CD8-positive, alpha-beta memory T cell (primary cell): ENCODE measurements around the gene MYO1C. TPM values are rescaled to one million over a fixed set of nuclear protein-coding genes. Genes with fewer than 3 reads are reported as not detected.
A peak's percentile ranks its signal among the peaks of the same experiment; 100 is the strongest.
"Not testable (repeated sequence)": the region's sequence is repeated elsewhere in the genome, so short reads cannot be mapped to it uniquely, and the experiment has no call there.

Source experiments
- CTCF ChIA-PET: fragments of 350-600 bp; sonication (Branson Sonifier 250); formaldehyde crosslinking; loops from one replicate; lab custom pipeline; 2021; ENCODE audit warnings: antibody characterized with exemption; lab: Charles Lee
- POLR2A ChIA-PET: fragments of 350-600 bp; sonication (Branson Sonifier 250); formaldehyde crosslinking; loops from one replicate; lab custom pipeline; 2021; ENCODE audit warnings: antibody characterized with exemption; lab: Charles Lee
- DNase-seq, 5 donors: peaks; one replicate each; pipeline versions ENCODE4 v3.0.0 to v3.0.0-alpha.2; 2020 to 2022; ENCODE audit warnings: mixed read lengths in 1 of 5
- H3K27ac ChIP-seq: one replicate; pipeline ENCODE4 v1.7.0; 2013; ENCODE audit warnings: low read depth, mild to moderate bottlenecking, low read length, moderate library complexity
- H3K27me3 ChIP-seq: 2 replicates; pipeline ENCODE4 v1.7.0; 2013; ENCODE audit warnings: low read length, mild to moderate bottlenecking; ENCODE audit not compliant: insufficient read depth, poor library complexity, severe bottlenecking
- H3K36me3 ChIP-seq: 2 replicates; pipeline ENCODE4 v1.7.0; 2013; ENCODE audit warnings: mild to moderate bottlenecking, low read length, moderate library complexity; ENCODE audit not compliant: insufficient read depth
- H3K4me1 ChIP-seq: 2 replicates; pipeline ENCODE4 v1.7.0; 2013; ENCODE audit warnings: mild to moderate bottlenecking, low read length, moderate library complexity; ENCODE audit not compliant: insufficient read depth
- H3K4me3 ChIP-seq: 2 replicates; pipeline ENCODE4 v1.7.0; 2013; ENCODE audit warnings: mild to moderate bottlenecking, low read length
- H3K9me3 ChIP-seq: 2 replicates; pipeline ENCODE4 v1.7.0; 2013; ENCODE audit warnings: mild to moderate bottlenecking, low read length
- H3K27ac Mint-ChIP-seq, 8 donors: one replicate each; pipeline ENCODE4 v1.8.0; 2020 to 2021; ENCODE audit warnings: mixed read lengths in 8 of 8, mild to moderate bottlenecking in 6 of 8, inconsistent platforms in 3 of 8, moderate library complexity in 3 of 8
- H3K27me3 Mint-ChIP-seq, 2 donors: one replicate each; pipeline ENCODE4 v1.8.0; 2020 to 2021; ENCODE audit warnings: mixed read lengths in 2 of 2, mild to moderate bottlenecking in 1 of 2, moderate library complexity in 1 of 2
- H3K36me3 Mint-ChIP-seq, 3 donors: one replicate each; pipeline ENCODE4 v1.8.0; 2020 to 2021; ENCODE audit warnings: mixed read lengths in 3 of 3, inconsistent platforms in 1 of 3, mild to moderate bottlenecking in 1 of 3
- H3K4me1 Mint-ChIP-seq, 3 donors: one replicate each; pipeline ENCODE4 v1.8.0; 2020 to 2021; ENCODE audit warnings: mixed read lengths in 3 of 3, inconsistent platforms in 1 of 3, mild to moderate bottlenecking in 1 of 3
- H3K4me3 Mint-ChIP-seq, 7 donors: one replicate each; pipeline ENCODE4 v1.8.0; 2020 to 2021; ENCODE audit warnings: mixed read lengths in 7 of 7, mild to moderate bottlenecking in 6 of 7, moderate library complexity in 4 of 7, inconsistent platforms in 2 of 7
- H3K9me3 Mint-ChIP-seq, 5 donors: one replicate each; pipeline ENCODE4 v1.8.0; 2020 to 2022; ENCODE audit warnings: mixed read lengths in 5 of 5, mild to moderate bottlenecking in 3 of 5, moderate library complexity in 2 of 5, inconsistent platforms in 1 of 5
- polyA plus RNA-seq: library from polyadenylated mRNA; unstranded; fragments of 300-500 nt; fragmentation: Illumina TruSeq; gene quantifications from one replicate; pipeline ENCODE4 v1.2.3, GENCODE V29; 2021
- total RNA-seq, 2 experiments: library from RNA; stranded (reverse); gene quantifications; one replicate each; pipeline ENCODE4 v1.2.3, GENCODE V29; 2021

Gene MYO1C
- total and polyA plus RNA-seq, 3 experiments from 2014 or later: 5.7 to 36.9 (median 36.6) TPM

GRCh38 chr17:1442721-1443120 lies 49.8 kb downstream of the MYO1C start:
- H3K4me1 ChIP-seq, H3K9me3 Mint-ChIP-seq, H3K36me3 ChIP-seq, H3K27me3 ChIP-seq, H3K9me3 ChIP-seq, H3K27ac ChIP-seq, H3K27me3 Mint-ChIP-seq, DNase-seq, H3K4me3 Mint-ChIP-seq, H3K4me3 ChIP-seq: not testable (repeated sequence)
- H3K4me1 Mint-ChIP-seq: peaks cover 27 to 45% (median 34%) of the 10 kb centered on the region in 3 donors
- H3K36me3 Mint-ChIP-seq: peaks cover 0 to 37% (median 3%) of the 10 kb centered on the region in 3 donors
- POLR2A ChIA-PET: interaction anchor here (0.6 kb wide), 1 partner anchor 663 kb away, joined by 4 read pairs; no protein-coding TSS in a partner anchor
- peak overlapping the region in 1 of 8 donors; percentile 68 for H3K27ac Mint-ChIP-seq
- CTCF ChIA-PET: interaction anchor here (1.0 kb wide), 1 partner anchor 11 kb away, joined by 4 read pairs; no protein-coding TSS in a partner anchor

DNA sequence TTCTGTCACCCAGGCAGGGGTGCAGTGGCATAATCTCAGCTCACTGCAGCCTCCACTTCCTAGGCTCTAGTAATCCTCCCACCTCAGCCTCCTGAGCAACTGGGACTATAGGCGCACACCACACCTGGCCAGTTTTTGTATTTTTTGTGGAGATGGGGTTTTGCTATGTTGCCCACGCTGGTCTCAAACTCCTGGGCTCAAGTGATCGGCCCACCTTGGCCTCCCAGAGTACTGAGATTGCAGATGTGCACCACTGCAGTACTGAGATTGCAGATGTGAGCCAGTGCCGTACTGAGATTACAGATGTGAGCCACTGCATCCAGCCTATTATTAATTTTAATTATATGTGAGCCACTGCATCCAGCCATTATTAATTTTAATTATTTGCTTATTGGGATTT lies 50.3 kb downstream of the MYO1C start:
- H3K27me3 Mint-ChIP-seq: no peaks in the 10 kb centered on the region
- no peaks in the 10 kb centered on the region for H3K27me3 ChIP-seq
- CTCF ChIA-PET: interaction anchor here (1.0 kb wide), 1 partner anchor 14 kb away, joined by 3 read pairs; the partner anchor contains the start of gene CRK
- no peak overlapping the region for H3K4me3 Mint-ChIP-seq
- H3K36me3 ChIP-seq: no peaks in the 10 kb centered on the region
- POLR2A ChIA-PET: interaction anchor here (0.6 kb wide), 1 partner anchor 663 kb away, joined by 4 read pairs; no protein-coding TSS in a partner anchor
- no peaks in the 10 kb centered on the region for H3K9me3 ChIP-seq
- DNase-seq: no peak
- no peaks in the 10 kb centered on the region for H3K9me3 Mint-ChIP-seq
- H3K4me1 ChIP-seq: peaks cover 4% of the 10 kb centered on the region
- no peak overlapping the region for H3K4me3 ChIP-seq
- peaks cover 23 to 44% (median 31%) of the 10 kb centered on the region in 3 donors for H3K4me1 Mint-ChIP-seq
- H3K27ac Mint-ChIP-seq: no peak overlapping the region
- peaks cover 0 to 39% (median 3%) of the 10 kb centered on the region in 3 donors for H3K36me3 Mint-ChIP-seq
- H3K27ac ChIP-seq: no peak overlapping the region

DNA sequence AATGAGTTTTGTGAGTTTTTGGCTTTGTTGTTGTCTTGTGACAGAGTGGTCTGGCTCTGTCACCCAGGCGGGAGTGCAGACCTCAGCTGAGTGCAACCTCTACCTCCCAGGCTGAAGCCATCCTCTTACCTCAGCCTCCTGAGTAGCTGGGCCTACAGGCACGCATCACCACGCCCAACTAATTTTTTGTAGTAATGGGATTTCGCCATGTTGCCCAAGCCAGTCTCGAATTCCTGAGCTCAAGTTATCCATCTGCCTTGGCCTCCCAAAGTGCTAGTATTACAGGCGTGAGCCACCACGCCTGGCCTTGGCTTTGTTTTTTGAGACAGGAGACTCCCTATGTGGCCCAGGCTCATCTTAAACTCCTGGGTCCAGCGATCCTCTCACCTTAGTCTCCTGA lies 51.6 kb downstream of the MYO1C start:
- Histone ChIP-seq H3K4me3 (no peak overlapping the region), H3K9me3 (no peaks in the 10 kb centered on the region), H3K27ac (no peak overlapping the region), H3K36me3 (peaks cover 8% of the 10 kb centered on the region), H3K4me1 (no peaks in the 10 kb centered on the region), H3K27me3 (no peaks in the 10 kb centered on the region)
- peaks cover 0 to 43% (median 3%) of the 10 kb centered on the region in 3 donors for H3K36me3 Mint-ChIP-seq
- peaks cover 18 to 44% (median 19%) of the 10 kb centered on the region in 3 donors for H3K4me1 Mint-ChIP-seq
- peak overlapping the region in 1 of 8 donors; percentile 69 for H3K27ac Mint-ChIP-seq
- DNase-seq: no peak
- no peak overlapping the region for H3K4me3 Mint-ChIP-seq
- ChIA-PET CTCF (interaction anchor here (0.9 kb wide), 1 partner anchor 251 kb away, joined by 4 read pairs; no protein-coding TSS in a partner anchor), POLR2A (no interaction called here)
- H3K9me3 Mint-ChIP-seq: no peaks in the 10 kb centered on the region
- H3K27me3 Mint-ChIP-seq: no peaks in the 10 kb centered on the region

GRCh38 chr17:1438593-1439083 lies 53.8 kb downstream of the MYO1C start:
- H3K27me3 ChIP-seq: no peaks in the 10 kb centered on the region
- H3K4me3 ChIP-seq: no peak overlapping the region
- peak overlapping the region in 3 of 8 donors; percentile 12 to 47 (median 22) for H3K27ac Mint-ChIP-seq
- DNase-seq: no peak
- no peaks in the 10 kb centered on the region for H3K9me3 ChIP-seq
- no peak overlapping the region for H3K4me3 Mint-ChIP-seq
- peaks cover 11% of the 10 kb centered on the region for H3K36me3 ChIP-seq
- peaks cover 13 to 44% (median 14%) of the 10 kb centered on the region in 3 donors for H3K4me1 Mint-ChIP-seq
- H3K27me3 Mint-ChIP-seq: no peaks in the 10 kb centered on the region
- CTCF ChIA-PET: no interaction called here
- peaks cover 0 to 52% (median 7%) of the 10 kb centered on the region in 3 donors for H3K36me3 Mint-ChIP-seq
- H3K9me3 Mint-ChIP-seq: no peaks in the 10 kb centered on the region
- POLR2A ChIA-PET: no interaction called here
- H3K27ac ChIP-seq: no peak overlapping the region
- no peaks in the 10 kb centered on the region for H3K4me1 ChIP-seq

DNA sequence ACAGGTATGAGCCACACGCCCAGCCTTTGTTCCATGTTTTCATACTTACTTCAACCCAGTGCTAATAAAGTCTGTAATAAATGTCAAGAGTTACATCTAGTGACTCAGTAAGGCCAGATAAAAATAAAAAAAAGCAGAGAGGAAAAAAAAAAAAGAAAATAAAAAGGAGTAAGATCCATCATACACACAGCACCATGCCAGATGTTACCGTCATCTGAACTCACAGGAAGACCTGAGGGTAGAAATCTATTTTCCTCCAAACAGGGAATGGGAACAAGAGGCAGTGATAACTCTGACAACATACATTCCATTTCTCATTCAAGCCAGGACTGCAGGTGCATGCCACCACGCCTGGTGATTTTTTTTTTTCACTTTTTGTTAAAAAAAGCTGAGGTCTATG lies 57.2 kb downstream of the MYO1C start:
- Histone ChIP-seq H3K4me3 (no peak overlapping the region), H3K4me1 (no peaks in the 10 kb centered on the region), H3K27me3 (no peaks in the 10 kb centered on the region), H3K27ac (no peak overlapping the region), H3K36me3 (peaks cover 17% of the 10 kb centered on the region), H3K9me3 (no peaks in the 10 kb centered on the region)
- Mint-ChIP-seq H3K27ac (peak overlapping the region in 1 of 8 donors; percentile 79), H3K36me3 (peaks cover 0 to 64% (median 11%) of the 10 kb centered on the region in 3 donors), H3K27me3 (no peaks in the 10 kb centered on the region), H3K9me3 (no peaks in the 10 kb centered on the region), H3K4me3 (no peak overlapping the region), H3K4me1 (peaks cover 27 to 63% (median 29%) of the 10 kb centered on the region in 3 donors)
- CTCF ChIA-PET: interaction anchor here (0.7 kb wide), 1 partner anchor 292 kb away, joined by 3 read pairs; no protein-coding TSS in a partner anchor
- POLR2A ChIA-PET: no interaction called here
- DNase-seq: no peak

DNA sequence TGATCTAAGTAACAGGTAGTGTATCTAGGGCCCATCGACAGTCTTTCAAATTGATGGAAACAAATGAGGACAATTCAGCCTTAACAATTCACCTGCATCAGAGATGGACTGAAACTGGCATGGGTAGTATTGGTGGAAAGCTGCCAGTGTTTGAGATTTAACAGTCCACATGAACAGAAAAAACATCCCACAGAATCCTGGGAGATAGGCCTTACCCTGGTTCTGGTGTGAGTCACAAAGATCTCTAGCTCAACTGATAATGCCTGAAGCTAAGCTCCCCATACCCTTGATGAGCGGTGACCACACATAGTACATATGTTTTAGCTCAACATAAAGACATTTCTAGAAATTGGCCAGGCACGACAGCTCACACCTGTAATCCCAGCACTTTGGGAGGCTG lies 58.3 kb downstream of the MYO1C start:
- peaks cover 0 to 70% (median 11%) of the 10 kb centered on the region in 3 donors for H3K36me3 Mint-ChIP-seq
- Histone ChIP-seq H3K4me1 (no peaks in the 10 kb centered on the region), H3K27me3 (no peaks in the 10 kb centered on the region), H3K9me3 (no peaks in the 10 kb centered on the region), H3K27ac (no peak overlapping the region), H3K36me3 (peaks cover 17% of the 10 kb centered on the region), H3K4me3 (no peak overlapping the region)
- H3K27me3 Mint-ChIP-seq: no peaks in the 10 kb centered on the region
- ChIA-PET POLR2A (no interaction called here), CTCF (no interaction called here)
- peaks cover 27 to 60% (median 29%) of the 10 kb centered on the region in 3 donors for H3K4me1 Mint-ChIP-seq
- no peak overlapping the region for H3K4me3 Mint-ChIP-seq
- H3K27ac Mint-ChIP-seq: peak overlapping the region in 1 of 8 donors; percentile 17
- H3K9me3 Mint-ChIP-seq: no peaks in the 10 kb centered on the region
- DNase-seq: no peak

DNA sequence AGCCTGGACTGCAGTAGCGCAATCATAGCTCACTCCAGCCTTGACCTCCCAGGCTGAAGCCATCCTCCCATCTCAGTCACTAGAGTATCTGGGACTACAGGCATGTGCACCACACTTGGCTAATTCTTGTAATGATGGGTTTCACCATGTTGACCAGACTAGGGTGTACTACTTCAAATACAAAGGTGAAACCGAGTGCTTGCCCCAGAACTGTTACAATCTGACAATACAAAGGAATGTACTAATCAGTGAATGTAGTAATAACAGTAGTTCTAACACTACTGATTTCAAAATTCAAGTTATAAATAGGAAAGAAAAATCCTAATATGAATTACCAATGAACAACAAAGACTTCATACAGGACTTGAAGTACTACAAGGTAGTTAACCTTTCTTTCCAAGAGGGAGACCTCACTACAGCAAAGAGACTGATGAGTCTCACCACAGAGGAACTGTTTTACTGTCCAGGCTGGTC lies 60.8 kb downstream of the MYO1C start:
- peaks cover 14% of the 10 kb centered on the region for H3K36me3 ChIP-seq
- H3K4me3 Mint-ChIP-seq: no peak overlapping the region
- POLR2A ChIA-PET: no interaction called here

GRCh38 chr17:1423456-1424135 lies 68.9 kb downstream of the MYO1C start:
- Histone ChIP-seq H3K27ac (no peak overlapping the region), H3K4me1 (no peaks in the 10 kb centered on the region), H3K36me3 (peaks cover 13% of the 10 kb centered on the region), H3K4me3 (no peak overlapping the region), H3K27me3 (no peaks in the 10 kb centered on the region), H3K9me3 (no peaks in the 10 kb centered on the region)
- Mint-ChIP-seq H3K4me1 (peaks cover 0 to 10% (median 4%) of the 10 kb centered on the region in 3 donors), H3K27ac (peak overlapping the region in 2 of 8 donors; percentile 1 to 5), H3K36me3 (peaks cover 0 to 53% (median 9%) of the 10 kb centered on the region in 3 donors), H3K9me3 (no peaks in the 10 kb centered on the region), H3K4me3 (no peak overlapping the region), H3K27me3 (no peaks in the 10 kb centered on the region)
- CTCF ChIA-PET: no interaction called here
- POLR2A ChIA-PET: interaction anchor here (0.6 kb wide), 2 partner anchors 129 to 226 kb away, joined by 3 read pairs; partner anchors contain the start of gene RILP
- DNase-seq: no peak

More for the DNA sequence above, 60.8 kb downstream of the MYO1C start:
- Mint-ChIP-seq H3K9me3 (no peaks in the 10 kb centered on the region), H3K4me1 (peaks cover 20 to 41% (median 21%) of the 10 kb centered on the region in 3 donors), H3K27ac (peak overlapping the region in 4 of 8 donors; percentile 23 to 56 (median 46)), H3K27me3 (no peaks in the 10 kb centered on the region), H3K36me3 (peaks cover 0 to 60% (median 11%) of the 10 kb centered on the region in 3 donors)
- CTCF ChIA-PET: interaction anchor here (1.7 kb wide), 1 partner anchor 11 kb away, joined by 4 read pairs; no protein-coding TSS in a partner anchor
- Histone ChIP-seq H3K27ac (no peak overlapping the region), H3K4me3 (no peak overlapping the region), H3K9me3 (no peaks in the 10 kb centered on the region), H3K4me1 (no peaks in the 10 kb centered on the region), H3K27me3 (no peaks in the 10 kb centered on the region)
- no peak for DNase-seq
